Urinary bladder (tissue), 4 donors: ENCODE data around the gene BPIFB1. TPM values are rescaled to one million over a fixed set of nuclear protein-coding genes. Genes with fewer than 3 reads are reported as not detected.

Experiments used
- DNase-seq: peaks from one replicate; pipeline ENCODE4 v3.0.0-alpha.2; 2015; ENCODE audit errors: extremely low spot score
- H3K27ac ChIP-seq: one replicate; pipeline ENCODE4 v1.5.1; 2013; ENCODE audit warnings: low read depth, mild to moderate bottlenecking, moderate library complexity
- H3K36me3 ChIP-seq: one replicate; pipeline ENCODE4 v1.6.1; 2013; ENCODE audit warnings: mild to moderate bottlenecking, moderate library complexity; ENCODE audit not compliant: insufficient read depth
- H3K4me1 ChIP-seq: one replicate; pipeline ENCODE4 v1.6.1; 2013; ENCODE audit warnings: mild to moderate bottlenecking, moderate library complexity; ENCODE audit not compliant: insufficient read depth
- H3K4me3 ChIP-seq: one replicate; pipeline ENCODE4 v1.5.1; 2013; ENCODE audit warnings: low read depth, low read length
- WGBS: extraction: QIAGEN DNeasy Blood & Tissue Kit; methylation state at CpG from one replicate; pipeline ENCODE4 v1.1.7; 2013; 5-methylcytosine and 5-hydroxymethylcytosine counted together
- polyA plus RNA-seq: library from polyadenylated mRNA; stranded (reverse); fragments of 200-250 nt; gene quantifications from one replicate; pipeline ENCODE4 v1.2.3, GENCODE V29; 2013
- total RNA-seq: library from RNA; depleted of rRNA; stranded (reverse); fragments of >200 nt; gene quantifications from one replicate; pipeline ENCODE4 v1.2.3, GENCODE V29; 2014
- donor health status: healthy with polysubstance abuse.
- donor health status: healthy.

Gene BPIFB1
- total and polyA plus RNA-seq, 2 donors: not detected

- Histone ChIP-seq H3K36me3 (peaks cover 4% of the 10 kb centered on the region), H3K4me3 (no peak overlapping the region), H3K27ac (no peak overlapping the region), H3K4me1 (no peaks in the 10 kb centered on the region)
- no peak for DNase-seq
- WGBS: 73% methylated on average over 16 of the region's 16 CpGs
These were observed 69.4 kb downstream of the BPIFB1 start for GRCh38 chr20:33352258-33353012.

- Histone ChIP-seq H3K4me3 (no peak overlapping the region), H3K27ac (no peak overlapping the region), H3K36me3 (peaks cover 4% of the 10 kb centered on the region), H3K4me1 (no peaks in the 10 kb centered on the region)
- WGBS: 86% methylated on average over 4 of the region's 4 CpGs
- no peak for DNase-seq
These were observed 70.0 kb downstream of the BPIFB1 start for GRCh38 chr20:33353013-33353402.

Other genes starting within 250 kb of the BPIFB1 start
- gene BPIFB3, start 229.3 kb upstream of the BPIFB1 start, total RNA-seq: not detected
- gene BPIFB3, start 229.3 kb upstream of the BPIFB1 start, polyA plus RNA-seq: not detected
- gene BPIFB4, start 203.6 kb upstream of the BPIFB1 start, total RNA-seq: not detected
- 0.06 TPM for gene BPIFB4, start 203.6 kb upstream of the BPIFB1 start, polyA plus RNA-seq
- not detected for gene BPIFA2, start 115.1 kb upstream of the BPIFB1 start, total RNA-seq
- gene BPIFA2, start 115.1 kb upstream of the BPIFB1 start, polyA plus RNA-seq: not detected
- not detected for gene BPIFA3, start 65.9 kb upstream of the BPIFB1 start, total RNA-seq
- gene BPIFA3, start 65.9 kb upstream of the BPIFB1 start, polyA plus RNA-seq: not detected
- not detected for gene BPIFA1, start 47.2 kb upstream of the BPIFB1 start, total RNA-seq
- gene BPIFA1, start 47.2 kb upstream of the BPIFB1 start, polyA plus RNA-seq: not detected
- 16.5 TPM for gene CDK5RAP1, start 118.3 kb downstream of the BPIFB1 start, total RNA-seq
- gene CDK5RAP1, start 118.3 kb downstream of the BPIFB1 start, polyA plus RNA-seq: 22.6 TPM
- 9.3 TPM for gene SNTA1, start 160.5 kb downstream of the BPIFB1 start, total RNA-seq
- gene SNTA1, start 160.5 kb downstream of the BPIFB1 start, polyA plus RNA-seq: 50.6 TPM
- gene CBFA2T2, start 206.9 kb downstream of the BPIFB1 start, total RNA-seq: 16.0 TPM
- 12.5 TPM for gene CBFA2T2, start 206.9 kb downstream of the BPIFB1 start, polyA plus RNA-seq